D721Med (cell line): ENCODE results near the gene CNNM4.

Source experiments
- DNase-seq: peaks from one replicate; pipeline ENCODE4 v3.0.0; 2011; ENCODE audit warnings: low spot score; ENCODE audit not compliant: insufficient read length
- FAIRE-seq: peaks from 2 replicates; lab custom pipeline; 2011; peaks lifted over from hg19 to GRCh38; lab: Jason Lieb, UNC
- CTCF ChIP-seq: IDR thresholded peaks from 2 replicates; pipeline ENCODE4 v1.5.1; 2012; ENCODE audit warnings: mild to moderate bottlenecking, control low read depth; ENCODE audit not compliant: insufficient read depth; ENCODE audit errors: missing control alignments

Gene CNNM4

GRCh38 chr2:96775160-96775559 lies 14.5 kb downstream of the CNNM4 start:
- FAIRE-seq, result no peak
- no peak for TF ChIP-seq CTCF
- no peak for DNase-seq

GRCh38 chr2:96783388-96783787 lies 22.7 kb downstream of the CNNM4 start:
- TF ChIP-seq CTCF, result no peak
- FAIRE-seq, result no peak
- DNase-seq, result no peak

GRCh38 chr2:96787411-96787810 lies 26.7 kb downstream of the CNNM4 start:
- FAIRE-seq (no peak), DNase-seq (no peak)
- no peak for TF ChIP-seq CTCF

GRCh38 chr2:96788442-96789244 lies 27.9 kb downstream of the CNNM4 start:
- no peak for DNase-seq
- no peak for FAIRE-seq
- no peak for TF ChIP-seq CTCF

GRCh38 chr2:96789245-96789617 lies 28.5 kb downstream of the CNNM4 start:
- no peak for DNase-seq
- no peak for FAIRE-seq
- TF ChIP-seq CTCF, result no peak

GRCh38 chr2:96792772-96793749 lies 32.4 kb downstream of the CNNM4 start:
- FAIRE-seq (no peak), DNase-seq (no peak)
- no peak for TF ChIP-seq CTCF
